ENCODE measurements around the gene SH3GLB2. TPM values are rescaled to one million over a fixed set of nuclear protein-coding genes. Genes with fewer than 3 reads are reported as not detected.

Gene SH3GLB2
- total RNA-seq, 1 donor from 2014 or later: 113 TPM

- Mint-ChIP-seq H3K4me3 (ENCODE audit: unreplicated experiment) (no peak overlapping the region), H3K27me3 (ENCODE audit: unreplicated experiment) (no peaks in the 10 kb centered on the region), H3K4me1 (ENCODE audit: unreplicated experiment) (peaks cover 9% of the 10 kb centered on the region), H3K36me3 (ENCODE audit: unreplicated experiment) (peaks cover 30% of the 10 kb centered on the region), H3K27ac (ENCODE audit: unreplicated experiment) (no peak overlapping the region), H3K9me3 (ENCODE audit: unreplicated experiment) (no peaks in the 10 kb centered on the region)
- no peak for DNase-seq (ENCODE audit: extremely low spot score, unreplicated experiment)
- TF ChIP-seq CTCF (IDR thresholded peaks at IDR 0.05): no peak
Measured at GRCh38 chr9:129011170-129011569, 17.0 kb downstream of the SH3GLB2 start.

GRCh38 chr9:129010267-129010975, 17.7 kb downstream of the SH3GLB2 start:
- Mint-ChIP-seq H3K4me1 (ENCODE audit: unreplicated experiment) (peaks cover 9% of the 10 kb centered on the region), H3K36me3 (ENCODE audit: unreplicated experiment) (peaks cover 29% of the 10 kb centered on the region), H3K9me3 (ENCODE audit: unreplicated experiment) (no peaks in the 10 kb centered on the region), H3K4me3 (ENCODE audit: unreplicated experiment) (no peak overlapping the region), H3K27me3 (ENCODE audit: unreplicated experiment) (no peaks in the 10 kb centered on the region), H3K27ac (ENCODE audit: unreplicated experiment) (no peak overlapping the region)
- no peak for DNase-seq (ENCODE audit: extremely low spot score, unreplicated experiment)
- no peak for TF ChIP-seq CTCF (IDR thresholded peaks at IDR 0.05)

GRCh38 chr9:129009584-129010141, 18.5 kb downstream of the SH3GLB2 start:
- Mint-ChIP-seq H3K27me3 (ENCODE audit: unreplicated experiment) (no peaks in the 10 kb centered on the region), H3K9me3 (ENCODE audit: unreplicated experiment) (no peaks in the 10 kb centered on the region), H3K36me3 (ENCODE audit: unreplicated experiment) (peaks cover 28% of the 10 kb centered on the region), H3K4me1 (ENCODE audit: unreplicated experiment) (peaks cover 9% of the 10 kb centered on the region), H3K27ac (ENCODE audit: unreplicated experiment) (no peak overlapping the region), H3K4me3 (ENCODE audit: unreplicated experiment) (no peak overlapping the region)
- DNase-seq (ENCODE audit: extremely low spot score, unreplicated experiment): no peak
- no peak for TF ChIP-seq CTCF (IDR thresholded peaks at IDR 0.05)

GRCh38 chr9:129008986-129009583, 19.0 kb downstream of the SH3GLB2 start:
- Mint-ChIP-seq H3K9me3 (ENCODE audit: unreplicated experiment) (no peaks in the 10 kb centered on the region), H3K36me3 (ENCODE audit: unreplicated experiment) (peaks cover 28% of the 10 kb centered on the region), H3K4me3 (ENCODE audit: unreplicated experiment) (no peak overlapping the region), H3K4me1 (ENCODE audit: unreplicated experiment) (peaks cover 9% of the 10 kb centered on the region), H3K27me3 (ENCODE audit: unreplicated experiment) (no peaks in the 10 kb centered on the region), H3K27ac (ENCODE audit: unreplicated experiment) (no peak overlapping the region)
- TF ChIP-seq CTCF (IDR thresholded peaks at IDR 0.05): no peak
- no peak for DNase-seq (ENCODE audit: extremely low spot score, unreplicated experiment)

- Mint-ChIP-seq H3K4me1 (ENCODE audit: unreplicated experiment) (peaks cover 9% of the 10 kb centered on the region), H3K27ac (ENCODE audit: unreplicated experiment) (no peak overlapping the region), H3K9me3 (ENCODE audit: unreplicated experiment) (no peaks in the 10 kb centered on the region), H3K27me3 (ENCODE audit: unreplicated experiment) (no peaks in the 10 kb centered on the region), H3K4me3 (ENCODE audit: unreplicated experiment) (no peak overlapping the region), H3K36me3 (ENCODE audit: unreplicated experiment) (peaks cover 26% of the 10 kb centered on the region)
- TF ChIP-seq CTCF (IDR thresholded peaks at IDR 0.05): no peak
- DNase-seq (ENCODE audit: extremely low spot score, unreplicated experiment): no peak
Measured at GRCh38 chr9:129008469-129008965, 19.6 kb downstream of the SH3GLB2 start.

Measured in osteocyte (in vitro differentiated cells).